WERI-Rb-1 (cell line): ENCODE results near the gene MAP3K2.

Experiments used
- DNase-seq: peaks from one replicate; pipeline ENCODE4 v3.0.0-alpha.2; 2020
- H3K27ac ChIP-seq: fragments of 250-450 bp; sonication (Bioruptor Pico); 2 replicates; pipeline ENCODE4 v1.5.1; 2020; ENCODE audit warnings: mild to moderate bottlenecking, moderate library complexity
- H3K27me3 ChIP-seq: fragments of 250-450 bp; sonication (Bioruptor Pico); 2 replicates; pipeline ENCODE4 v1.5.1; 2021; ENCODE audit warnings: mild to moderate bottlenecking, low read depth, moderate library complexity; ENCODE audit not compliant: insufficient read depth, severe bottlenecking
- H3K36me3 ChIP-seq: fragments of 250-450 bp; sonication (Bioruptor Pico); 2 replicates; pipeline ENCODE4 v1.5.1; 2020; ENCODE audit warnings: mild to moderate bottlenecking, moderate library complexity
- H3K4me3 ChIP-seq: 2 replicates; pipeline ENCODE4 v1.5.1; 2011; ENCODE audit warnings: low read depth, mild to moderate bottlenecking, control low read depth, low read length
- H3K9me3 ChIP-seq: fragments of 250-450 bp; sonication (Bioruptor Pico); 2 replicates; pipeline ENCODE4 v1.5.1; 2021; ENCODE audit warnings: mild to moderate bottlenecking, moderate library complexity; ENCODE audit not compliant: severe bottlenecking
- TF ChIP-seq, protein P1 (sequence below): IDR thresholded peaks from 2 replicates; pipeline ENCODE4 v1.5.1; 2011; ENCODE audit warnings: low read depth, mild to moderate bottlenecking, control low read depth, inconsistent platforms, low read length

MAP3K2 gene

DNA sequence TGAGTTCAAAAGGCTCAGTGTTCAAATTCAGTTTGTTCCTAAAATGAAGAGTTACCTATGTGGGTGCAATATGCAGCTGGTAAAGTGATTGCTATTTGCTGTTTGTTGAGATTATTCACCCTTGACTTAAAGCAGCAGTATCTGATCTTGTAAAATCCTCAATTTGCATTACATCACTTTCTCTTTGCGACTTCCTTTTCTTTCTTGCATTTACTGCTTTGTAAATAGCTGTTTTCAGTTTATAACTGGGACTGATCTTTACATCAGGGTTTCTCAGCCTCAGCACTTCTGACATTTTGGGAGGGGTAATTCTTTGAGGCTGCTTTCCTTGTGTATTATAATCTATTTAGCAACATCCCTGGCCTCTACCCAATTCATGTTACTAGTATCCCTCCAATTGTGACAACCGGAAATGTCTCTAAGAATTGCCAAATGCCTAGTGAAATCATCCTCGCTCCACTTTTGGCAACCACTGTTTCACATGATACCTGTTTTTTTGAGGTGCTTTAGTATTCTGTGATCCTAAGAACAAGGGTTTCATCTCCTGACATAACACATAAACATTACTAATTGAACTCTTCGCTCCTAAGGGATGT, 81.7 kb downstream of the MAP3K2 start:
- Histone ChIP-seq H3K4me3 (no peak overlapping the region), H3K27me3 (no peaks in the 10 kb centered on the region), H3K9me3 (no peaks in the 10 kb centered on the region), H3K27ac (no peak overlapping the region), H3K36me3 (peaks cover 28% of the 10 kb centered on the region)
- no peak for DNase-seq
- TF ChIP-seq, protein P1, sequence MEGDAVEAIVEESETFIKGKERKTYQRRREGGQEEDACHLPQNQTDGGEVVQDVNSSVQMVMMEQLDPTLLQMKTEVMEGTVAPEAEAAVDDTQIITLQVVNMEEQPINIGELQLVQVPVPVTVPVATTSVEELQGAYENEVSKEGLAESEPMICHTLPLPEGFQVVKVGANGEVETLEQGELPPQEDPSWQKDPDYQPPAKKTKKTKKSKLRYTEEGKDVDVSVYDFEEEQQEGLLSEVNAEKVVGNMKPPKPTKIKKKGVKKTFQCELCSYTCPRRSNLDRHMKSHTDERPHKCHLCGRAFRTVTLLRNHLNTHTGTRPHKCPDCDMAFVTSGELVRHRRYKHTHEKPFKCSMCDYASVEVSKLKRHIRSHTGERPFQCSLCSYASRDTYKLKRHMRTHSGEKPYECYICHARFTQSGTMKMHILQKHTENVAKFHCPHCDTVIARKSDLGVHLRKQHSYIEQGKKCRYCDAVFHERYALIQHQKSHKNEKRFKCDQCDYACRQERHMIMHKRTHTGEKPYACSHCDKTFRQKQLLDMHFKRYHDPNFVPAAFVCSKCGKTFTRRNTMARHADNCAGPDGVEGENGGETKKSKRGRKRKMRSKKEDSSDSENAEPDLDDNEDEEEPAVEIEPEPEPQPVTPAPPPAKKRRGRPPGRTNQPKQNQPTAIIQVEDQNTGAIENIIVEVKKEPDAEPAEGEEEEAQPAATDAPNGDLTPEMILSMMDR: no peak

DNA sequence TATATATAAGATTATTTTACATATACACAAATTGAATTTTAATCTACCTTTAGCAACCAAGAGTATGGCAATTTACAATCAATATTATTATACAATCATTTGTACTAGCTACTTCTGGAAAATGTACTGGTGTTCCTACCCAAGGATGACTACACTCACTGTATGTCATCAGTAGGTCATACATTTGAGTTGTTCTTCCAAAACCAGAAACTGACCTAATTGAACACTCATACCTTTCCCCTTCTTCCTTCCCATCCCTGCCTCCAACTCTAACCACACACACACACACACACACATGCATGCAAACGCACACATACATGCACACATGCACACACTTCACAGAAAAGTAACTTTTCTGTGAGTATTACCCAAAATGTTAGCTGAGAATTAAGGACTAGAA, 85.6 kb downstream of the MAP3K2 start:
- Histone ChIP-seq H3K36me3 (peaks cover 14% of the 10 kb centered on the region), H3K27ac (no peak overlapping the region), H3K4me3 (no peak overlapping the region), H3K9me3 (no peaks in the 10 kb centered on the region), H3K27me3 (no peaks in the 10 kb centered on the region)
- TF ChIP-seq, protein P1: no peak
- DNase-seq: no peak

- Histone ChIP-seq H3K9me3 (no peaks in the 10 kb centered on the region), H3K27me3 (no peaks in the 10 kb centered on the region), H3K36me3 (peaks cover 43% of the 10 kb centered on the region), H3K4me3 (peak within 1 kb of the TSS; percentile 82), H3K27ac (peak within 1 kb of the TSS; percentile 71)
- peak; percentile 86 for DNase-seq
- TF ChIP-seq, protein P1: no peak
Measured at GRCh38 chr2:127293748-127294562, 93.8 kb downstream of the MAP3K2 start, which contains the start of gene ERCC3. ERCC3 (minus strand) TSS chr2:127294144; CDS start chr2:127294081, 63 bp downstream.

GRCh38 chr2:127293386-127293747, 94.4 kb downstream of the MAP3K2 start:
- Histone ChIP-seq H3K36me3 (peaks cover 49% of the 10 kb centered on the region), H3K27me3 (no peaks in the 10 kb centered on the region), H3K9me3 (no peaks in the 10 kb centered on the region), H3K27ac (peak overlapping the region; percentile 71), H3K4me3 (peak overlapping the region; percentile 82)
- TF ChIP-seq, protein P1: no peak
- DNase-seq: no peak

GRCh38 chr2:127288274-127288673, 99.5 kb downstream of the MAP3K2 start:
- TF ChIP-seq, protein P1: no peak
- H3K4me3 ChIP-seq: no peak overlapping the region
- no peak for DNase-seq
- no peak overlapping the region for H3K27ac ChIP-seq
- H3K36me3 ChIP-seq: peaks cover 100% of the 10 kb centered on the region
- H3K27me3 ChIP-seq: no peaks in the 10 kb centered on the region
- no peaks in the 10 kb centered on the region for H3K9me3 ChIP-seq
